Central memory CD8-positive, alpha-beta T cell (primary cell): ENCODE data around the gene BTBD10.
A peak's percentile ranks its signal among the peaks of the same experiment; 100 is the strongest.

ENCODE experiments used
- ATAC-seq: fragments of 150-1000 bp; cut with Tn5 transposase; replicated peaks from 2 replicates; pipeline ENCODE4 v1.10.0; 2022; ENCODE audit warnings: mild to moderate bottlenecking, moderate FRiP score, moderate number of reproducible peaks; ENCODE audit not compliant: poor library complexity, severe bottlenecking; ENCODE audit errors: extremely low read depth
- DNase-seq, 2 donors: peaks; one replicate each; pipeline ENCODE4 v3.0.0; 2021; ENCODE audit warnings: low spot score in 2 of 2
- H3K27ac Mint-ChIP-seq: one replicate; pipeline ENCODE4 v1.8.0; 2022; ENCODE audit warnings: low read depth, mild to moderate bottlenecking, moderate library complexity, mixed read lengths
- H3K27me3 Mint-ChIP-seq: one replicate; pipeline ENCODE4 v1.8.0; 2022; ENCODE audit warnings: mixed read lengths
- H3K36me3 Mint-ChIP-seq: one replicate; pipeline ENCODE4 v1.8.0; 2022; ENCODE audit warnings: mild to moderate bottlenecking, moderate library complexity, mixed read lengths; ENCODE audit not compliant: insufficient read depth
- H3K4me1 Mint-ChIP-seq: one replicate; pipeline ENCODE4 v1.8.0; 2022; ENCODE audit warnings: mixed read lengths
- H3K4me3 Mint-ChIP-seq: one replicate; pipeline ENCODE4 v1.8.0; 2022; ENCODE audit warnings: mild to moderate bottlenecking, moderate library complexity, mixed read lengths
- H3K9me3 Mint-ChIP-seq: one replicate; pipeline ENCODE4 v1.8.0; 2022; ENCODE audit warnings: mixed read lengths

BTBD10 gene

GRCh38 chr11:13384908-13385640 is 77.9 kb downstream of the BTBD10 start:
- Mint-ChIP-seq H3K36me3 (peaks cover 58% of the 10 kb centered on the region), H3K27me3 (no peaks in the 10 kb centered on the region), H3K27ac (peak overlapping the region; percentile 72), H3K4me1 (no peaks in the 10 kb centered on the region), H3K9me3 (no peaks in the 10 kb centered on the region), H3K4me3 (no peak overlapping the region)
- no peak for DNase-seq
- ATAC-seq, result no peak

GRCh38 chr11:13382751-13383150 is 80.3 kb downstream of the BTBD10 start:
- Mint-ChIP-seq H3K4me1 (no peaks in the 10 kb centered on the region), H3K36me3 (peaks cover 51% of the 10 kb centered on the region), H3K4me3 (no peak overlapping the region), H3K27ac (peak overlapping the region; percentile 26), H3K9me3 (no peaks in the 10 kb centered on the region), H3K27me3 (no peaks in the 10 kb centered on the region)
- no peak for DNase-seq
- no peak for ATAC-seq

GRCh38 chr11:13380731-13381130 is 82.3 kb downstream of the BTBD10 start:
- no peaks in the 10 kb centered on the region for H3K9me3 Mint-ChIP-seq
- ATAC-seq (no peak), DNase-seq (no peak)
- no peak overlapping the region for H3K27ac Mint-ChIP-seq
- peaks cover 51% of the 10 kb centered on the region for H3K36me3 Mint-ChIP-seq
- H3K27me3 Mint-ChIP-seq, result no peaks in the 10 kb centered on the region
- no peaks in the 10 kb centered on the region for H3K4me1 Mint-ChIP-seq
- H3K4me3 Mint-ChIP-seq, result no peak overlapping the region

DNA sequence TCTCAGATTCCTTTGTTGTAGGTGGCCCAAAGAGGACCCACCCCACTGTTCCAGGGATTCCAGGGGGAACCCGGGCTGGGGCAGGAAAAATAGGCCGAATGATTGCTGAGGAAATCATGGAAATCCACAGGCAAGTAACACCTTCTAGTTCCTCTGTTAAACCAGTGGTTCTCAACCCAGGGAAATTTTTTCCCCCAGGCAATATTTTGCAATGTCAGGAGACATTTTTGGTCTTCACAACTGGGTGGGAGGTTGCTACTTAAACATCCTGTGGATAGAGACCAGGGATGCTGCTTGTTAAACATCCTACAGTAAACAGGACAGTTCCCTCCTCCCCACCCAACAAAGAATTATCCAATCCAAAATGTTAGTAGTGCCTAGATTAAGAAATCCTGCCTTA is 84.7 kb downstream of the BTBD10 start:
- Mint-ChIP-seq H3K4me3 (no peak overlapping the region), H3K27me3 (no peaks in the 10 kb centered on the region), H3K27ac (no peak overlapping the region), H3K36me3 (peaks cover 51% of the 10 kb centered on the region), H3K9me3 (no peaks in the 10 kb centered on the region), H3K4me1 (no peaks in the 10 kb centered on the region)
- DNase-seq (no peak), ATAC-seq (no peak)

GRCh38 chr11:13376838-13377237 is 86.2 kb downstream of the BTBD10 start:
- no peaks in the 10 kb centered on the region for H3K4me1 Mint-ChIP-seq
- no peak overlapping the region for H3K4me3 Mint-ChIP-seq
- H3K27ac Mint-ChIP-seq, result no peak overlapping the region
- H3K27me3 Mint-ChIP-seq, result no peaks in the 10 kb centered on the region
- ATAC-seq, result no peak
- H3K36me3 Mint-ChIP-seq, result peaks cover 38% of the 10 kb centered on the region
- DNase-seq, result no peak
- no peaks in the 10 kb centered on the region for H3K9me3 Mint-ChIP-seq

DNA sequence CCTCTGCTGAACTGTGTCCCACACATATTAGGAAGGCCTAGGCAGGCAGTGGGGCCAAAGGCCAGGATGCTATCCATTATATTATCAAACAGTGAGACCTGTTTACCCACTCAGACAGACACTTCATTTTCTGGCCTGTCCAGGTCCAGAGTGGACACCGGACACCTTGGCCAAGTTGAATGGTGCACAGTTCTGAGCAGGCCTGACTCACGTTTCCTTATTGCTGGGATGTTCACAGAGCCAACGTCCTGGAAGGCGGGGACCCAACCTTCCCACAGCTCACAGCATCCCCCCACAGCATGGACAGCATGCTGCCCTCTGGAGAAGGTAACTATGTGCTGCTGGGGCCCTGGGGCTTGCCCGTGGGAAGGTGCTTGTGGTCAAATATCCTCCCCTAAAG is 86.6 kb downstream of the BTBD10 start:
- DNase-seq, result no peak
- Mint-ChIP-seq H3K27me3 (no peaks in the 10 kb centered on the region), H3K4me3 (no peak overlapping the region), H3K4me1 (no peaks in the 10 kb centered on the region), H3K36me3 (peaks cover 37% of the 10 kb centered on the region), H3K27ac (no peak overlapping the region), H3K9me3 (no peaks in the 10 kb centered on the region)
- ATAC-seq, result no peak

DNA sequence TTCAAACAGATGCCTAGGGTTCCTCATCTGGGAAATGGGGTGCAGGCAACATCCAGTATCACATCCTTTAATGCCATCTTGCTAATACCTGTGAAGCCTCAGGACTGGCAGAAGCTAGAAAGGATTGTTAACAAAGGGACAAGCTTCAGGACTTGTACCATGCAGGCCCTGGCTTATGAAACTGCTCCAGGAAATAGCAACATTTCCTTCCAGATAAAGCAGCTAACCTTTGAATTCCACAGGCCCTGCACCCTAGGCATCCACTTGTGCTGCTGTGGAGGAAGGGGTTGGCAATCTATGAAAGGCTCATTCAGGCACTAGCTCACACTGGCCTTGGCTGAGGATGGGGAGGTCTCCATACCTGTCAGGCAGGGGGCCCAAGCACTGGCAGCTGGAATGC is 87.2 kb downstream of the BTBD10 start:
- Mint-ChIP-seq H3K27ac (no peak overlapping the region), H3K4me3 (no peak overlapping the region)

DNA sequence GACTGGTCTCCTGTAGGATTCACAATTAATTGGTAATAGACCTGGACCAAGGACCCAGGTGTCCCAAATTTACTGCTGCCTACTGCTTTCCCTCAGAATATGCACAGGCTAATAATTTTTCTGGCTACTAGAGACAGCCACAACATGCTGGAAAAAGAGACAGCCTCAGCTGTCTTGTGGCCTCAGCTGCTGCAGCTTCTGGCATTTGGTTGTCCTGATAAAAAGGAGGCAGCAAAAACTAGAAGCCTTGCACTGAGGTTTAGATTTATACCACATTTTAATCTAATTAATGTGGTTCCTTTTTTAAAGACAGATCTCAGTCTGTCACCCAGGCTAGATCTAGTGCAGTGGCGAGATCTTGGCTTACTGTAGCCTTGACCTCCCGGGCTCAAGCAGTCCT is 89.8 kb downstream of the BTBD10 start:
- Mint-ChIP-seq H3K27me3 (no peaks in the 10 kb centered on the region), H3K27ac (no peak overlapping the region), H3K4me1 (no peaks in the 10 kb centered on the region), H3K9me3 (no peaks in the 10 kb centered on the region), H3K36me3 (peaks cover 35% of the 10 kb centered on the region), H3K4me3 (no peak overlapping the region)
- no peak for ATAC-seq
- DNase-seq, result no peak

More for the DNA sequence above, 87.2 kb downstream of the BTBD10 start:
- DNase-seq (no peak), ATAC-seq (no peak)
- no peaks in the 10 kb centered on the region for H3K4me1 Mint-ChIP-seq
- H3K27me3 Mint-ChIP-seq, result no peaks in the 10 kb centered on the region
- H3K36me3 Mint-ChIP-seq, result peaks cover 32% of the 10 kb centered on the region
- H3K9me3 Mint-ChIP-seq, result no peaks in the 10 kb centered on the region

- H3K4me1 Mint-ChIP-seq, result no peaks in the 10 kb centered on the region
- no peaks in the 10 kb centered on the region for H3K27me3 Mint-ChIP-seq
- H3K27ac Mint-ChIP-seq, result peak overlapping the region; percentile 48
- H3K36me3 Mint-ChIP-seq, result peaks cover 43% of the 10 kb centered on the region
- ATAC-seq (no peak), DNase-seq (no peak)
- H3K4me3 Mint-ChIP-seq, result no peak overlapping the region
- H3K9me3 Mint-ChIP-seq, result no peaks in the 10 kb centered on the region
These were observed 95.0 kb downstream of the BTBD10 start for GRCh38 chr11:13368041-13368446.

- ATAC-seq, result no peak
- Mint-ChIP-seq H3K36me3 (peaks cover 48% of the 10 kb centered on the region), H3K4me1 (no peaks in the 10 kb centered on the region), H3K4me3 (no peak overlapping the region), H3K9me3 (no peaks in the 10 kb centered on the region), H3K27ac (no peak overlapping the region), H3K27me3 (no peaks in the 10 kb centered on the region)
- no peak for DNase-seq
These were observed 95.9 kb downstream of the BTBD10 start for GRCh38 chr11:13367115-13367514.

- Mint-ChIP-seq H3K27me3 (no peaks in the 10 kb centered on the region), H3K27ac (no peak overlapping the region), H3K36me3 (peaks cover 49% of the 10 kb centered on the region), H3K4me1 (no peaks in the 10 kb centered on the region), H3K4me3 (no peak overlapping the region), H3K9me3 (no peaks in the 10 kb centered on the region)
- DNase-seq, result no peak
- no peak for ATAC-seq
These were observed 96.6 kb downstream of the BTBD10 start for GRCh38 chr11:13366266-13367026.

DNA sequence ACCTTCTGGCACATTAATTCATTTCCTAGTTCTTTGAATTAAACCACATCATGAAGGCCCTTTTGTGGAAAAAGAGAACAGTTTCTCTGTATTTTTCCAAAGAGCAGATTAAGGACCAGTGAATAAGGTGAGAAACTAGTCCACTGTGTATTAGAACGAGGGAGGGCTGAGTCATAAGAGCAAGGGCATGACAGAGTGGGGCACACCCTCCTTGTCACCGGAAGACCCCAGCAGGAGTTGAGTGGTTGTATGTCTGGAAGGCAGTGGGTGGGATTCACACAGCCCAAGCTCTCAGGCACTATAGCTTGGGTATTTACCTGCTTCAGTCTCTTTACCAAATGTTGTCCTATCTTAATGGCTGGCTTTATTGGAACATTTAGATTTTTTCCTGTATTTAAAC is 98.6 kb downstream of the BTBD10 start:
- no peak overlapping the region for H3K27ac Mint-ChIP-seq
- H3K27me3 Mint-ChIP-seq, result no peaks in the 10 kb centered on the region
- DNase-seq (no peak), ATAC-seq (no peak)
- no peak overlapping the region for H3K4me3 Mint-ChIP-seq
- H3K36me3 Mint-ChIP-seq, result peaks cover 64% of the 10 kb centered on the region
- no peaks in the 10 kb centered on the region for H3K9me3 Mint-ChIP-seq
- H3K4me1 Mint-ChIP-seq, result no peaks in the 10 kb centered on the region

GRCh38 chr11:13362596-13363109 is 100.4 kb downstream of the BTBD10 start:
- H3K4me3 Mint-ChIP-seq, result no peak overlapping the region
- no peak overlapping the region for H3K27ac Mint-ChIP-seq
- ATAC-seq (no peak), DNase-seq (no peak)
- H3K36me3 Mint-ChIP-seq, result peaks cover 56% of the 10 kb centered on the region
- H3K9me3 Mint-ChIP-seq, result no peaks in the 10 kb centered on the region
- no peaks in the 10 kb centered on the region for H3K27me3 Mint-ChIP-seq
- H3K4me1 Mint-ChIP-seq, result no peaks in the 10 kb centered on the region
